CD14-positive monocyte (primary cell): Measurements from ENCODE around the gene M6PR. TPM values are rescaled to one million over a fixed set of nuclear protein-coding genes. Genes with fewer than 3 reads are reported as not detected.

Source experiments
- DNase-seq, 3 donors: peaks; one replicate each; pipeline ENCODE4 v3.0.0-alpha.2; 2011 to 2022
- H2AFZ ChIP-seq: 2 replicates; pipeline ENCODE4 v1.6.0; 2012; ENCODE audit warnings: mild to moderate bottlenecking, low read depth, low read length, inconsistent platforms; ENCODE audit not compliant: insufficient read depth, poor library complexity, severe bottlenecking
- H3K27ac ChIP-seq, 2 donors: 1 replicate in 1 of 2; 2 replicates in 1 of 2; pipeline ENCODE4 v1.5.1; 2012 to 2013; ENCODE audit warnings: low read length in 2 of 2, control low read depth in 1 of 2, inconsistent platforms in 1 of 2, low read depth in 1 of 2, mild to moderate bottlenecking in 1 of 2
- H3K27me3 ChIP-seq, 2 donors: one replicate each; pipeline versions ENCODE4 v1.6.0 to v1.6.1; 2011 to 2013; ENCODE audit warnings: low read length in 2 of 2; ENCODE audit not compliant: control insufficient read depth in 2 of 2, insufficient read depth in 2 of 2
- H3K36me3 ChIP-seq, 2 donors: replicated peaks in 1 of 2; 1 replicate in 1 of 2; 2 replicates in 1 of 2; pipeline versions ENCODE4 v1.5.1 to v1.6.1; 2012 to 2013; ENCODE audit warnings: low read length in 2 of 2, control low read depth in 1 of 2, inconsistent platforms in 1 of 2, mild to moderate bottlenecking in 1 of 2; ENCODE audit not compliant: insufficient read depth in 2 of 2, control insufficient read depth in 1 of 2
- H3K4me1 ChIP-seq, 2 donors: 1 replicate in 1 of 2; 2 replicates in 1 of 2; pipeline versions ENCODE4 v1.5.1 to v1.6.1; 2012 to 2013; ENCODE audit warnings: low read length in 2 of 2, control low read depth in 1 of 2, inconsistent platforms in 1 of 2, mild to moderate bottlenecking in 1 of 2, moderate library complexity in 1 of 2; ENCODE audit not compliant: insufficient read depth in 2 of 2, control insufficient read depth in 1 of 2
- H3K4me2 ChIP-seq: replicated peaks from 2 replicates; pipeline ENCODE3; 2012; ENCODE audit warnings: low read length, moderate library complexity, mild to moderate bottlenecking; ENCODE audit not compliant: poor library complexity, severe bottlenecking; ENCODE audit errors: extremely low read depth
- H3K4me3 ChIP-seq, 3 experiments: fragments of 200-600 bp in 1 of 3; sonication (generic) in 1 of 3; replicated peaks in 1 of 3; 1 replicate in 2 of 3; 2 replicates in 1 of 3; pipeline ENCODE4 v1.5.1; 2011 to 2013; ENCODE audit warnings: low read length in 3 of 3, mild to moderate bottlenecking in 3 of 3, control low read depth in 2 of 3, low read depth in 2 of 3, inconsistent platforms in 1 of 3, moderate library complexity in 1 of 3
- H3K79me2 ChIP-seq: 2 replicates; pipeline ENCODE4 v1.6.0; 2012; ENCODE audit warnings: mild to moderate bottlenecking, control low read depth, inconsistent platforms, low read length, moderate library complexity; ENCODE audit not compliant: insufficient read depth
- H3K9ac ChIP-seq: 2 replicates; pipeline ENCODE4 v1.6.0; 2017; ENCODE audit warnings: low read length, mild to moderate bottlenecking; ENCODE audit not compliant: insufficient read depth, poor library complexity, severe bottlenecking
- H3K9me3 ChIP-seq, 2 donors: replicated peaks in 1 of 2; 1 replicate in 1 of 2; 2 replicates in 1 of 2; pipeline versions ENCODE4 v1.5.1 to v1.6.1; 2012 to 2013; ENCODE audit warnings: low read length in 2 of 2, control low read depth in 1 of 2; ENCODE audit not compliant: control insufficient read depth in 1 of 2, insufficient read depth in 1 of 2
- H4K20me1 ChIP-seq: 2 replicates; pipeline ENCODE4 v1.6.0; 2012; ENCODE audit warnings: mild to moderate bottlenecking, low read length, control low read depth, moderate library complexity; ENCODE audit not compliant: insufficient read depth
- H3K27ac Mint-ChIP-seq, 7 donors: one replicate each; pipeline ENCODE4 v1.8.0; 2020; ENCODE audit warnings: mild to moderate bottlenecking in 7 of 7, mixed read lengths in 7 of 7, moderate library complexity in 6 of 7, inconsistent platforms in 2 of 7
- H3K27me3 Mint-ChIP-seq, 3 donors: one replicate each; pipeline ENCODE4 v1.8.0; 2021 to 2022; ENCODE audit warnings: low read depth in 3 of 3, mild to moderate bottlenecking in 3 of 3, mixed read lengths in 3 of 3, moderate library complexity in 3 of 3, inconsistent platforms in 1 of 3
- H3K36me3 Mint-ChIP-seq, 2 donors: one replicate each; pipeline ENCODE4 v1.8.0; 2020; ENCODE audit warnings: mixed read lengths in 2 of 2, inconsistent platforms in 1 of 2, mild to moderate bottlenecking in 1 of 2
- H3K4me1 Mint-ChIP-seq: one replicate; pipeline ENCODE4 v1.8.0; 2020; ENCODE audit warnings: mild to moderate bottlenecking, mixed read lengths
- H3K4me3 Mint-ChIP-seq, 2 donors: one replicate each; pipeline ENCODE4 v1.8.0; 2020; ENCODE audit warnings: mild to moderate bottlenecking in 2 of 2, mixed read lengths in 2 of 2, moderate library complexity in 1 of 2
- H3K9me3 Mint-ChIP-seq, 7 donors: one replicate each; pipeline ENCODE4 v1.8.0; 2020 to 2022; ENCODE audit warnings: mixed read lengths in 7 of 7, mild to moderate bottlenecking in 6 of 7, moderate library complexity in 6 of 7, inconsistent platforms in 2 of 7
- WGBS: methylation state at CpG from one replicate; pipeline ENCODE4 v1.1.5; 2013; ENCODE audit warnings: missing lambda C conversion rate; ENCODE audit not compliant: insufficient coverage; 5-methylcytosine and 5-hydroxymethylcytosine counted together
- intact Hi-C, 2 donors: fragments of 100-400 bp; cut with micrococcal nuclease; formaldehyde crosslinking; loops; one replicate each; pipeline versions ENCODE4 v1.15.0 to v1.15.1; 2023
- polyA plus RNA-seq, 3 donors: library from polyadenylated mRNA; depleted of rRNA in 1 of 3; unstranded in 2 of 3; stranded (reverse) in 1 of 3; fragments of 300-500 nt in 2 of 3; fragments of >200 nt in 1 of 3; fragmentation: Illumina TruSeq in 2 of 3; gene quantifications; 1 replicate in 2 of 3; 2 replicates in 1 of 3; pipeline ENCODE4 v1.2.3, GENCODE V29; 2012 to 2021
- TF ChIP-seq, protein P1 (sequence below): fragments of 200-600 bp; IDR thresholded peaks from one replicate; pipeline ENCODE4 v1.8.0; 2022; ENCODE audit warnings: antibody characterized with exemption, mild to moderate bottlenecking

M6PR gene
- polyA plus RNA-seq, 3 donors, result 158 to 285 (median 268) TPM

GRCh38 chr12:8987685-8988084 is 38.2 kb upstream of the M6PR start:
- Mint-ChIP-seq H3K27ac (peak overlapping the region in 3 of 7 donors; percentile 21 to 51 (median 26)), H3K36me3 (no peaks in the 10 kb centered on the region), H3K4me1 (peaks cover 51% of the 10 kb centered on the region), H3K27me3 (peaks cover 0 to 4% (median 1%) of the 10 kb centered on the region in 3 donors), H3K9me3 (peaks cover 0 to 3% (median 2%) of the 10 kb centered on the region in 7 donors), H3K4me3 (peak overlapping the region in 1 of 2 donors; percentile 68)
- no CpG with 5 or more reads among the region's 1 CpG for WGBS
- Histone ChIP-seq H3K27me3 (no peaks in the 10 kb centered on the region), H3K79me2 (no peaks in the 10 kb centered on the region), H3K4me3 (peak overlapping the region in 1 of 3 experiments; percentile 26), H3K9ac (no peak overlapping the region), H3K4me2 (peak overlapping the region; percentile 12), H4K20me1 (no peaks in the 10 kb centered on the region), H3K27ac (peak overlapping the region in 1 of 2 donors; percentile 64), H3K9me3 (no peaks in the 10 kb centered on the region), H3K36me3 (no peaks in the 10 kb centered on the region), H2AFZ (peak overlapping the region; percentile 33), H3K4me1 (peaks cover 43 to 63% of the 10 kb centered on the region in 2 donors)
- intact Hi-C loops, result no loop called here
- TF ChIP-seq, protein P1, sequence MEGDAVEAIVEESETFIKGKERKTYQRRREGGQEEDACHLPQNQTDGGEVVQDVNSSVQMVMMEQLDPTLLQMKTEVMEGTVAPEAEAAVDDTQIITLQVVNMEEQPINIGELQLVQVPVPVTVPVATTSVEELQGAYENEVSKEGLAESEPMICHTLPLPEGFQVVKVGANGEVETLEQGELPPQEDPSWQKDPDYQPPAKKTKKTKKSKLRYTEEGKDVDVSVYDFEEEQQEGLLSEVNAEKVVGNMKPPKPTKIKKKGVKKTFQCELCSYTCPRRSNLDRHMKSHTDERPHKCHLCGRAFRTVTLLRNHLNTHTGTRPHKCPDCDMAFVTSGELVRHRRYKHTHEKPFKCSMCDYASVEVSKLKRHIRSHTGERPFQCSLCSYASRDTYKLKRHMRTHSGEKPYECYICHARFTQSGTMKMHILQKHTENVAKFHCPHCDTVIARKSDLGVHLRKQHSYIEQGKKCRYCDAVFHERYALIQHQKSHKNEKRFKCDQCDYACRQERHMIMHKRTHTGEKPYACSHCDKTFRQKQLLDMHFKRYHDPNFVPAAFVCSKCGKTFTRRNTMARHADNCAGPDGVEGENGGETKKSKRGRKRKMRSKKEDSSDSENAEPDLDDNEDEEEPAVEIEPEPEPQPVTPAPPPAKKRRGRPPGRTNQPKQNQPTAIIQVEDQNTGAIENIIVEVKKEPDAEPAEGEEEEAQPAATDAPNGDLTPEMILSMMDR, result no peak
- no peak for DNase-seq

DNA sequence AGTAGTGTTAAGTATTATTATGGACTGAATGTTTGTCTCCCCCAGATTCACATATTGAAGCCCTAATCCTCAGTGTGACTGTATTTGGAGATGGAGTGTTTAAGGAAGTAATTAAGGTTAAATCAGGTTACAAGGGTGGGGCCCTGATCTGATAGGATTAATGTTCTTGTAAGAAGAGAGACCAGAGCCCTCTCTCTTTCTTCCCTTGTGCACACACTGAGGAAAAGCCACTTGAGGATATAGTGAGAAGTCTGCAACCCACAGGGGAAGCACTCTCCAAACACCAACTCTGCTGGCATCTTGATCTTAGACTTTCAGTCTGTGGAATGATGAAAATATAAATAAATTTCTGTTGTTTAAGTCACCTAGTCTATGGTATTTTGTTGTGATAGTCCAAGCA is 37.7 kb upstream of the M6PR start:
- DNase-seq, result peak in 2 of 3 donors; percentile 2 to 9
- Histone ChIP-seq H3K27me3 (no peaks in the 10 kb centered on the region), H3K4me3 (peak overlapping the region in 1 of 3 experiments; percentile 26), H3K9me3 (no peaks in the 10 kb centered on the region), H3K36me3 (no peaks in the 10 kb centered on the region), H3K27ac (peak overlapping the region in 1 of 2 donors; percentile 64), H3K4me1 (peaks cover 43 to 61% of the 10 kb centered on the region in 2 donors), H4K20me1 (no peaks in the 10 kb centered on the region), H2AFZ (peak overlapping the region; percentile 33), H3K9ac (no peak overlapping the region), H3K4me2 (peak overlapping the region; percentile 12), H3K79me2 (no peaks in the 10 kb centered on the region)
- Mint-ChIP-seq H3K36me3 (no peaks in the 10 kb centered on the region), H3K9me3 (peaks cover 0 to 3% (median 2%) of the 10 kb centered on the region in 7 donors), H3K4me1 (peaks cover 49% of the 10 kb centered on the region), H3K4me3 (peak overlapping the region in 1 of 2 donors; percentile 68), H3K27ac (peak overlapping the region in 3 of 7 donors; percentile 4 to 26 (median 10)), H3K27me3 (peaks cover 0 to 4% (median 1%) of the 10 kb centered on the region in 3 donors)
- TF ChIP-seq, protein P1, result no peak
- intact Hi-C loops, result no loop called here
